Thyroid gland (tissue), 4 donors: ENCODE results near the gene MALL. TPM values are rescaled to one million over a fixed set of nuclear protein-coding genes. Genes with fewer than 3 reads are reported as not detected.
"Not testable (repeated sequence)": the region's sequence is repeated elsewhere in the genome, so short reads cannot be mapped to it uniquely, and the experiment has no call there.

Source experiments
- DNase-seq, 2 donors: peaks; one replicate each; pipeline ENCODE4 v3.0.0-alpha.2; 2019
- H3K27ac ChIP-seq, 3 donors: fragments of 200-600 bp; sonication (generic); 1 replicate in 2 of 3; 2 replicates in 1 of 3; pipeline ENCODE4 v1.5.1; 2016 to 2019; ENCODE audit warnings: mild to moderate bottlenecking in 1 of 3, moderate library complexity in 1 of 3
- H3K27me3 ChIP-seq: fragments of 200-600 bp; sonication (generic); one replicate; pipeline ENCODE4 v1.5.1; 2019
- H3K36me3 ChIP-seq, 2 donors: fragments of 200-600 bp; sonication (generic); one replicate each; pipeline ENCODE4 v1.5.1; 2016 to 2019
- H3K4me1 ChIP-seq, 2 donors: fragments of 200-600 bp; sonication (generic); one replicate each; pipeline ENCODE4 v1.5.1; 2017 to 2019
- H3K4me3 ChIP-seq, 3 donors: fragments of 200-600 bp; sonication (generic); replicated peaks in 1 of 3; 1 replicate in 2 of 3; 2 replicates in 1 of 3; pipeline ENCODE4 v1.5.1; 2016; ENCODE audit warnings: mild to moderate bottlenecking in 1 of 3
- H3K9me3 ChIP-seq: fragments of 200-600 bp; sonication (generic); one replicate; pipeline ENCODE4 v1.5.1; 2017
- POLR2A ChIP-seq, 2 donors: fragments of 450-650 bp; IDR thresholded peaks; one replicate each; pipeline ENCODE4 v1.6.1; 2017; ENCODE audit warnings: antibody characterized with exemption in 2 of 2, mild to moderate bottlenecking in 2 of 2, moderate library complexity in 1 of 2
- WGBS, 2 donors: methylation state at CpG; one replicate each; pipeline ENCODE4 v1.1.5; 2017; 5-methylcytosine and 5-hydroxymethylcytosine counted together
- intact Hi-C: fragments of 100-400 bp; cut with DNase I; formaldehyde crosslinking; loops from one replicate; pipeline ENCODE4 v1.15.1; 2023
- total RNA-seq, 4 donors: library from RNA; depleted of rRNA; stranded (reverse); fragments of >200 nt; gene quantifications; one replicate each; pipeline ENCODE4 v1.2.3, GENCODE V29; 2016
- TF ChIP-seq, protein P1 (sequence below), 6 experiments: fragments of 200-600 bp in 3 of 6; fragments of 450-650 bp in 3 of 6; sonication (generic) in 3 of 6; IDR thresholded peaks; one replicate each; pipeline ENCODE4 v1.5.1; 2016 to 2019; ENCODE audit warnings: antibody characterized with exemption in 6 of 6, mild to moderate bottlenecking in 2 of 6, inconsistent platforms in 1 of 6, moderate library complexity in 1 of 6

Gene MALL
- total RNA-seq, 4 donors from 2014 or later: 13.3 to 54.4 (median 25.0) TPM

- WGBS, 2 donors: 33 to 43% methylated on average over 10 of the region's 10 CpGs
- Histone ChIP-seq H3K27me3 (no peaks in the 10 kb centered on the region), H3K9me3 (no peaks in the 10 kb centered on the region), H3K36me3 (no peaks in the 10 kb centered on the region), H3K27ac (peak overlapping the region; percentile 77 to 96 (median 95)), H3K4me3 (no peak overlapping the region), H3K4me1 (peaks cover 62 to 73% of the 10 kb centered on the region in 2 donors)
- TF ChIP-seq POLR2A (IDR thresholded peaks at IDR 0.05): peak in 1 of 2 donors; percentile 62
- TF ChIP-seq, protein P1, sequence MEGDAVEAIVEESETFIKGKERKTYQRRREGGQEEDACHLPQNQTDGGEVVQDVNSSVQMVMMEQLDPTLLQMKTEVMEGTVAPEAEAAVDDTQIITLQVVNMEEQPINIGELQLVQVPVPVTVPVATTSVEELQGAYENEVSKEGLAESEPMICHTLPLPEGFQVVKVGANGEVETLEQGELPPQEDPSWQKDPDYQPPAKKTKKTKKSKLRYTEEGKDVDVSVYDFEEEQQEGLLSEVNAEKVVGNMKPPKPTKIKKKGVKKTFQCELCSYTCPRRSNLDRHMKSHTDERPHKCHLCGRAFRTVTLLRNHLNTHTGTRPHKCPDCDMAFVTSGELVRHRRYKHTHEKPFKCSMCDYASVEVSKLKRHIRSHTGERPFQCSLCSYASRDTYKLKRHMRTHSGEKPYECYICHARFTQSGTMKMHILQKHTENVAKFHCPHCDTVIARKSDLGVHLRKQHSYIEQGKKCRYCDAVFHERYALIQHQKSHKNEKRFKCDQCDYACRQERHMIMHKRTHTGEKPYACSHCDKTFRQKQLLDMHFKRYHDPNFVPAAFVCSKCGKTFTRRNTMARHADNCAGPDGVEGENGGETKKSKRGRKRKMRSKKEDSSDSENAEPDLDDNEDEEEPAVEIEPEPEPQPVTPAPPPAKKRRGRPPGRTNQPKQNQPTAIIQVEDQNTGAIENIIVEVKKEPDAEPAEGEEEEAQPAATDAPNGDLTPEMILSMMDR (IDR thresholded peaks at IDR 0.05): no peak
- peak; percentile 87 to 88 for DNase-seq
- intact Hi-C loops: no loop called here
These were observed 11.4 kb downstream of the MALL start for GRCh38 chr2:110104025-110104771.

GRCh38 chr2:110103061-110103961 is 12.3 kb downstream of the MALL start:
- no peaks in the 10 kb centered on the region for H3K27me3 ChIP-seq
- TF ChIP-seq POLR2A (IDR thresholded peaks at IDR 0.05): no peak
- TF ChIP-seq, protein P1 (IDR thresholded peaks at IDR 0.05): no peak
- WGBS, 2 donors: 85 to 97% methylated on average over 15 to 17 of the region's 20 CpGs
- DNase-seq: no peak
- peaks cover 62 to 79% of the 10 kb centered on the region in 2 donors for H3K4me1 ChIP-seq
- no peaks in the 10 kb centered on the region for H3K36me3 ChIP-seq
- no peaks in the 10 kb centered on the region for H3K9me3 ChIP-seq
- intact Hi-C loops: no loop called here
- no peak overlapping the region for H3K4me3 ChIP-seq
- peak overlapping the region; percentile 58 to 96 (median 95) for H3K27ac ChIP-seq

DNA sequence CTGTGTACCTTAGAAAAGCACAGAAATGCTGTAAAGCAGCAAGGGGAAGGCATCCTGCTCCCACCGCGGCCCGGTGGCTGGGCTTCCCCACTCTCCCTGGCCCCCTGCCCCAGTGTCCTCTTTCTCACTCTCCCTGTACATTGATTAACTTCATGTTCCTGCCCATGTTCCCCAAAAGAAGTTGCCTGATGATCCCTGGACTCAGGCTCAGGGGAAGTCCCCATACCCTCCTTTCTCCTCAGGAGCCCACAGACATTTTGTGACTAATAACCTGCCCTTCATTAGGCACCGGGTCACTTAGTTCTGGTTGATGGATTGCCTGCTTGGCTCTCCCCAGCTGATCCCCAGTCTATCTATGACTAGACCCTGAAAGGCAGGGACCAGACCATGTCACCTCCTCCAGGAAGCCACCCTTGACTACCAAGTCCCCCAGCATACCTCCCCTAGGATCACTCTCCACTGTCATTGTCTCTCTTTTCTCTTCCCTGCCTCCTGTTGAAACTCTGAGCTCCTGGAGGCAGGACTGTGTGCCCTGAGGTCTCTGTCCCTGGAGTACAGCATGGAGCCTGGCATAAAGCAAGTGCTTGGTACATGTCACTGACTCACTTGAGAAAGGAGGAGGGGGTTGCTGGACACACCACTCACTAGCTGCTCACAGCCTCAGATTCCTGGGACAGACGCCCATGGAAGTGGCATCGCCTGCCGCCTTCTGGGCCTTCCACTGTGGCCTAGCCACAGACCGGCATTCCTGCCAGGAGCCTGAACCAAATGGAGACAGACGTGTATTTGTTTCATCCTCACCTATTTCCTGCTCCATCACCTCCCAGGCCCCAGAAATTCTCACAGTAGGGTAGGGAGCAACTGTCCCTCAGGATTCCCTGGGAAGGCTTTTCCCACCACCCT is 13.5 kb downstream of the MALL start:
- Histone ChIP-seq H3K36me3 (no peaks in the 10 kb centered on the region), H3K27ac (peak overlapping the region; percentile 58 to 96 (median 95)), H3K4me3 (no peak overlapping the region), H3K9me3 (no peaks in the 10 kb centered on the region), H3K27me3 (no peaks in the 10 kb centered on the region), H3K4me1 (peaks cover 57 to 74% of the 10 kb centered on the region in 2 donors)
- TF ChIP-seq, protein P1 (IDR thresholded peaks at IDR 0.05): no peak
- no peak for TF ChIP-seq POLR2A (IDR thresholded peaks at IDR 0.05)
- WGBS, 2 donors: 35 to 71% methylated on average over 6 to 9 of the region's 9 CpGs
- intact Hi-C loops: no loop called here
- no peak for DNase-seq

DNA sequence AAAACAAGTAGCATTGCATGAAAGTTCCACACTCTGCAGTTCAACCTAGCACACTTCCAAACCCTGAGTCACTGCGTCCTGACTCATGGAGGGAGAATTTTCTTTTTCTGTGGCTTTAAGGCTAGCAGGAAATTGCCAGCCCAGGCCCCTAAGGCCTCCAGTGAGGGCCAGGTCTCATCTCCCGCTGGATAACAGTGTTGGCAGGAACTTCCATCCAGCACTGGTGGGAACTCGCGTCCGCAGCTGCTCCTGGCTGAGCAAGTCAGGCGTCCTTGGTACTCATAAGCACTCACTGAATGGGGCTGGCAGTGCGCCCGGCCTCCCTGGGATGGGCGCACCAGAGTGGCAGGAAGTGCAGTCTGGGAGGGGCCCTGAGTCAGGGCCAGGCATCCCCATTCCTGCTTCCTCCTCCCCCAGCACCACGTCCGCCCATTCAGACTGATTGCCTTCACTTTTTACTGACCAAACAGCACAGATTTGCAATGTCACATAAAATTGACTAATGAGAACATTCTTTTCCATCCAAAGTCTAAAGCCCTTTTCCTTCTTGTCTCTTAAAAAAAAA is 14.3 kb downstream of the MALL start:
- Histone ChIP-seq H3K36me3 (no peaks in the 10 kb centered on the region), H3K27ac (peak overlapping the region; percentile 75 to 96 (median 95)), H3K9me3 (no peaks in the 10 kb centered on the region), H3K4me1 (peaks cover 52 to 66% of the 10 kb centered on the region in 2 donors), H3K4me3 (no peak overlapping the region), H3K27me3 (no peaks in the 10 kb centered on the region)
- 4 to 8% methylated on average over 7 to 11 of the region's 11 CpGs for WGBS, 2 donors
- peak in 1 of 2 donors; percentile 76 for TF ChIP-seq POLR2A (IDR thresholded peaks at IDR 0.05)
- TF ChIP-seq, protein P1 (IDR thresholded peaks at IDR 0.05): peak in 1 of 6 experiments; percentile 7
- intact Hi-C loops: no loop called here
- DNase-seq: peak; percentile 99 to 100

DNA sequence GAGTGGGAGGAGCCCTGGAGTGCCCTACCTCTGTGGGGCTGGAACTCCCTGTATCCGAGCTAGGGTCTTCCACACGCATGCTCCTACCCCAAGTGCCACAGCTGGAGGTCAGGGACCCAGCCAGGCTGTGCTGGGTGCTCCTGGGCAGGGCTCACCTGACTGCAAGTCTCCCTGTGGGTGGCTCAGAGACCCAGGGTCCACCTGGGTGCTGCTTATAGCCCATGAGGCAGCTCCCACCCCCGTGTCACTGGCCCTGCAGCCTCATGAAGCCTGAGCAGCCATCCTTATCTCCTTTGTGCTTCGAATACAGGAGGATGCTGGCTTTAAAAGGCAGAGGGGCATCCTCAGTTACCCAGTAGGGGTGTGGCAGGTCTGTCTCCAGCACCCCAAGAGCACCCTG is 14.7 kb downstream of the MALL start:
- WGBS, 2 donors: 63 to 69% methylated on average over 3 to 4 of the region's 4 CpGs
- H3K36me3 ChIP-seq, intact Hi-C loops, H3K4me3 ChIP-seq, H3K27me3 ChIP-seq, DNase-seq, H3K9me3 ChIP-seq: not testable (repeated sequence)
- Histone ChIP-seq H3K27ac (peak overlapping the region; percentile 75 to 96 (median 95)), H3K4me1 (peaks cover 47 to 64% of the 10 kb centered on the region in 2 donors)
